NCI-H2227 treated with DMSO at 0.1 percent for 48 hours (cell line): ENCODE data around the gene NDUFA13.

Experiments used
- DNase-seq: peaks from one replicate; lab custom pipeline; 2025; lab: John Stamatoyannopoulos, UW

NDUFA13 gene

GRCh38 chr19:19548915-19549759, 33.1 kb downstream of the NDUFA13 start:
- no peak for DNase-seq

- no peak for DNase-seq
Measured at GRCh38 chr19:19549804-19550464, 33.9 kb downstream of the NDUFA13 start.

- DNase-seq = no peak
Measured at GRCh38 chr19:19550485-19550929, 34.5 kb downstream of the NDUFA13 start.

- no peak for DNase-seq
Measured at GRCh38 chr19:19550972-19551852, 35.2 kb downstream of the NDUFA13 start.

GRCh38 chr19:19551853-19552192, 35.8 kb downstream of the NDUFA13 start:
- DNase-seq = no peak

GRCh38 chr19:19552798-19553197, 36.8 kb downstream of the NDUFA13 start:
- no peak for DNase-seq

- no peak for DNase-seq
Measured at GRCh38 chr19:19553670-19554069, 37.6 kb downstream of the NDUFA13 start.

GRCh38 chr19:19554074-19555023, 38.3 kb downstream of the NDUFA13 start:
- DNase-seq = no peak

- DNase-seq = no peak
Measured at GRCh38 chr19:19558055-19558454, 42.0 kb downstream of the NDUFA13 start.

GRCh38 chr19:19558636-19559035, 42.6 kb downstream of the NDUFA13 start:
- DNase-seq = no peak

- no peak for DNase-seq
Measured at GRCh38 chr19:19559931-19560330, 43.9 kb downstream of the NDUFA13 start.

GRCh38 chr19:19561946-19562664, 46.1 kb downstream of the NDUFA13 start:
- DNase-seq = no peak

GRCh38 chr19:19562665-19563347, 46.8 kb downstream of the NDUFA13 start:
- DNase-seq = no peak

GRCh38 chr19:19563348-19563848, 47.4 kb downstream of the NDUFA13 start:
- DNase-seq = no peak

- DNase-seq = no peak
Measured at GRCh38 chr19:19566306-19566705, 50.3 kb downstream of the NDUFA13 start.

- DNase-seq = no peak
Measured at GRCh38 chr19:19567391-19567790, 51.4 kb downstream of the NDUFA13 start.

GRCh38 chr19:19568802-19569756, 53.1 kb downstream of the NDUFA13 start:
- no peak for DNase-seq

GRCh38 chr19:19570571-19570970, 54.5 kb downstream of the NDUFA13 start:
- no peak for DNase-seq
